ENCODE results near the gene C3orf85.
"Not testable (repeated sequence)": the region's sequence is repeated elsewhere in the genome, so short reads cannot be mapped to it uniquely, and the experiment has no call there.

Gene C3orf85

GRCh38 chr3:109122690-109123089, 13.8 kb upstream of the C3orf85 start:
- Histone ChIP-seq H3K9me3 (ENCODE audit: low read length) (no peaks in the 10 kb centered on the region), H3K27me3 (ENCODE audit: insufficient read depth, low read length) (no peaks in the 10 kb centered on the region), H3K4me1 (ENCODE audit: insufficient read depth, low read length) (peaks cover 14% of the 10 kb centered on the region), H2AFZ (ENCODE audit: low read depth, low read length) (no peak overlapping the region), H3K36me3 (ENCODE audit: insufficient read depth, low read length) (no peaks in the 10 kb centered on the region), H3K4me3 (ENCODE audit: low read length) (no peak overlapping the region)

GRCh38 chr3:109125902-109126301, 10.6 kb upstream of the C3orf85 start:
- no peaks in the 10 kb centered on the region for H3K36me3 ChIP-seq (ENCODE audit: insufficient read depth, low read length)
- peaks cover 14% of the 10 kb centered on the region for H3K4me1 ChIP-seq (ENCODE audit: insufficient read depth, low read length)
- no peaks in the 10 kb centered on the region for H3K27me3 ChIP-seq (ENCODE audit: insufficient read depth, low read length)
- no peak overlapping the region for H3K4me3 ChIP-seq (ENCODE audit: low read length)
- no peaks in the 10 kb centered on the region for H3K9me3 ChIP-seq (ENCODE audit: low read length)
- H2AFZ ChIP-seq (ENCODE audit: low read depth, low read length): no peak overlapping the region

DNA sequence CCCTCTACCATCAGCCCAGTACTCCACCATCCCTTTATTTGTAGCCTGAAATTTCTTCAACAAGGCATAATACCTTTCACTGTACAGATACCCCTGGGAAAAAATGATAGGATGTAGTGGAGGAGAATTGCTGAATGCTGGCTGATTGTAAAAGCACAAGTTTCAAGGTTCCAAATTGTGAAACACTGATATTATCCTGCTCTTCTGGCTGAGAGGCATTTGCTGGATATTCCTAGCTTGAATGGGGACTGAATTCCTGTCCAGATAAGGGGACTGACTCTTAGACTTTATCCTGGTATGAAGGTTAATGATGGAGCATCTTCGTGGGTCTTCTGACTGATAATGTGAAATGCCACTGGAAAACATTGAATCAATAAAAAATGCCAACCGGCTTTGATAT, 9.0 kb upstream of the C3orf85 start:
- no peak overlapping the region for H2AFZ ChIP-seq (ENCODE audit: low read depth, low read length)
- no peaks in the 10 kb centered on the region for H3K9me3 ChIP-seq (ENCODE audit: low read length)
- peaks cover 14% of the 10 kb centered on the region for H3K4me1 ChIP-seq (ENCODE audit: insufficient read depth, low read length)
- no peak overlapping the region for H3K4me3 ChIP-seq (ENCODE audit: low read length)
- no peaks in the 10 kb centered on the region for H3K36me3 ChIP-seq (ENCODE audit: insufficient read depth, low read length)
- H3K27me3 ChIP-seq (ENCODE audit: insufficient read depth, low read length): no peaks in the 10 kb centered on the region

- H3K27me3 ChIP-seq (ENCODE audit: insufficient read depth, low read length): no peaks in the 10 kb centered on the region
- H3K9me3 ChIP-seq (ENCODE audit: low read length): no peaks in the 10 kb centered on the region
- H3K36me3 ChIP-seq (ENCODE audit: insufficient read depth, low read length): no peaks in the 10 kb centered on the region
- H3K4me3 ChIP-seq (ENCODE audit: low read length): no peak overlapping the region
- H3K4me1 ChIP-seq (ENCODE audit: insufficient read depth, low read length): peaks cover under 1% of the 10 kb centered on the region
- H2AFZ ChIP-seq (ENCODE audit: low read depth, low read length): no peak overlapping the region
Measured at GRCh38 chr3:109131276-109131675, 5.2 kb upstream of the C3orf85 start.

DNA sequence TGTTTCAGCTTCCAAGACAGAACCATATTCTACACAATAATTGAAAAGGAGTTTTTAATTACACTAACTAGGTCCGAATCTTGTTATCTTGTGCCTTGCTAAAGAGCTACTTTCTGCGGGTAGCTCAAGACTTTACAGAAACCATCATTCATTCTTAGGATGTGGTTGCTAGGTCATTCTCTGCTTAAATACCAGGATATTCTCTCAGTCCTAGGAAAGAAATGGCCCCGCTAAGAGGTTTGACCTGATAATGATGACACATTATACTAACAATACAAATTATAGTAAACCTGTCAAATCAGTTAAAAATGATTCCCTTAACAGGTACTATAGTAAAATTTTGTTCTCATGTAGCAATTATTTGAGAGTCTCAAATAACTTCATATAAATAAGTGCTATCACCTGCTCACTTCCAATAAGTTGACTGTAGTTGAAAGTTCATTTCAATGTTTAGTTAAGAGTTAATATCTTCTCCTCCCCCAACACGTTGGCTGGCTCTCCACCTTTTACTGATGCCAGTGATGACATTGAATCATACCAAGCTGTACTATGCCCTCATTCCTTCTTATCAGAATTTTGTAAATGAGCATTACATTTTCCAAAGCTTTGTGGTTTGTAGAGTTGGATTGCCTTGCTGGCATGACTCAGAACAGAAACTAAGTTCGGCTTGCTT, 3.6 kb upstream of the C3orf85 start:
- no peaks in the 10 kb centered on the region for H3K36me3 ChIP-seq (ENCODE audit: insufficient read depth, low read length)
- no peak overlapping the region for H3K4me3 ChIP-seq (ENCODE audit: low read length)
- H3K9me3 ChIP-seq (ENCODE audit: low read length): no peaks in the 10 kb centered on the region
- H3K4me1 ChIP-seq (ENCODE audit: insufficient read depth, low read length): no peaks in the 10 kb centered on the region
- H2AFZ ChIP-seq (ENCODE audit: low read depth, low read length): no peak overlapping the region
- no peaks in the 10 kb centered on the region for H3K27me3 ChIP-seq (ENCODE audit: insufficient read depth, low read length)

DNA sequence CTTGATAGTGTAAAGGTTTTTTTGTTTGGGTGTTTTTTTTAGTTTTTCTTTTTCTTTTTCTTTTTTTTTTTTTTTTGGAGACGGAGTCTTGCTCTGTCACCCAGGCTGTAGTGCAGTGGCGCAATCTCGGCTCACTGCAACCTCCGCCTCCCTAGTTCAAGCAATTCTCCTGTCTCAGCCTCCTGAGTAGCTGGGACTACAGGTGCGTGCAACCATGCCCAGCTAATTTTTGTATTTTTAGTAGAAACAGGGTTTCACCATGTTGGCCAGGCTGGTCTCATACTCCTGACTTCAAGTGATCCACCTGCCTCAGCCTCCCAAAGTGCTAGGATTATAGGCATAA, 3.1 kb upstream of the C3orf85 start:
- H3K27me3 ChIP-seq (ENCODE audit: insufficient read depth, low read length); H3K4me1 ChIP-seq (ENCODE audit: insufficient read depth, low read length); H3K36me3 ChIP-seq (ENCODE audit: insufficient read depth, low read length); H2AFZ ChIP-seq (ENCODE audit: low read depth, low read length); H3K9me3 ChIP-seq (ENCODE audit: low read length); H3K4me3 ChIP-seq (ENCODE audit: low read length): not testable (repeated sequence)

- H3K9me3 ChIP-seq (ENCODE audit: low read length): no peaks in the 10 kb centered on the region
- no peak overlapping the region for H2AFZ ChIP-seq (ENCODE audit: low read depth, low read length)
- H3K4me3 ChIP-seq (ENCODE audit: low read length): no peak overlapping the region
- no peaks in the 10 kb centered on the region for H3K36me3 ChIP-seq (ENCODE audit: insufficient read depth, low read length)
- no peaks in the 10 kb centered on the region for H3K4me1 ChIP-seq (ENCODE audit: insufficient read depth, low read length)
- H3K27me3 ChIP-seq (ENCODE audit: insufficient read depth, low read length): no peaks in the 10 kb centered on the region
Measured at GRCh38 chr3:109137761-109138160, 1.2 kb downstream of the C3orf85 start.

DNA sequence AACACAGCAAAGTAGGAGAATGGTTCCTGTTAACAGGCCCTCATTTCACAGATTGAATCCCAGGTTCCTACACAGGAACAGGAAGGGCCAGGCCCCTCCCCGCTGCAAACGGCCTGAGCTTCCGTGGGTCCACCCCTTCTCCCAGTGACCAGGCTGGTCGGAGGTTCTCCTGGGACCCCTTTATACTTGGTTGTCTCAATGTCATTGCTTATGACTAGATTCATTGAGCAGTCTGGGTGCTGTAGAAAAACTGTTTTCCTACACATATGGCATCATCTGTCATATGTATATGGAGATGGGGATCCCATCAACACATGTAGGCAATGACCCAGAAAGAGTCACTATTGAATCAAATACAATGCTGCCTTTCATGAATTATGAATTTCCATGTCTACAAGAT, 3.8 kb downstream of the C3orf85 start:
- Histone ChIP-seq H3K4me1 (ENCODE audit: insufficient read depth, low read length) (no peaks in the 10 kb centered on the region), H3K4me3 (ENCODE audit: low read length) (no peak overlapping the region), H2AFZ (ENCODE audit: low read depth, low read length) (no peak overlapping the region), H3K27me3 (ENCODE audit: insufficient read depth, low read length) (no peaks in the 10 kb centered on the region), H3K36me3 (ENCODE audit: insufficient read depth, low read length) (no peaks in the 10 kb centered on the region), H3K9me3 (ENCODE audit: low read length) (no peaks in the 10 kb centered on the region)

- no peaks in the 10 kb centered on the region for H3K27me3 ChIP-seq (ENCODE audit: insufficient read depth, low read length)
- H3K36me3 ChIP-seq (ENCODE audit: insufficient read depth, low read length): no peaks in the 10 kb centered on the region
- no peak overlapping the region for H2AFZ ChIP-seq (ENCODE audit: low read depth, low read length)
- H3K4me1 ChIP-seq (ENCODE audit: insufficient read depth, low read length): no peaks in the 10 kb centered on the region
- H3K4me3 ChIP-seq (ENCODE audit: low read length): no peak overlapping the region
- H3K9me3 ChIP-seq (ENCODE audit: low read length): no peaks in the 10 kb centered on the region
Measured at GRCh38 chr3:109143646-109144045, 7.1 kb downstream of the C3orf85 start.

DNA sequence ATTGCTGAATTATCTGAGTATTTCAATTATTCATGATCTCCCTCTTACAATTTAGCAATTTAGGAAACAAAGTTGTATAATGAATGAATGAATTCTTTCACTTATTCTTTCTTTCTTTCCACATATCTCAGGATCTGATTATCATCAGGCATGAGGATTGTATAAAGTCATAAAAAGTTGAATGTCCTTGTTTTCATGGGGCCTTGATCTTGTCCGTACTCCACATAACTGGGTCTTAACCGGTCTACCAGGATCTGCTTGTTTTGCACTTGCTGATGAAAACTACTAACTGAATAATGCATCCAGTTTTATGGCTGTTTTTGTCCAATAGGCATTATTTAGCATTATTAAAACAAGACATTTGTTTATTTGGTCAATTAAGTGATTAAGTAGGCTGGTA, 12.6 kb downstream of the C3orf85 start:
- Histone ChIP-seq H3K4me3 (ENCODE audit: low read length) (no peak overlapping the region), H3K27me3 (ENCODE audit: insufficient read depth, low read length) (no peaks in the 10 kb centered on the region), H2AFZ (ENCODE audit: low read depth, low read length) (no peak overlapping the region), H3K36me3 (ENCODE audit: insufficient read depth, low read length) (no peaks in the 10 kb centered on the region), H3K4me1 (ENCODE audit: insufficient read depth, low read length) (no peaks in the 10 kb centered on the region), H3K9me3 (ENCODE audit: low read length) (no peaks in the 10 kb centered on the region)

DNA sequence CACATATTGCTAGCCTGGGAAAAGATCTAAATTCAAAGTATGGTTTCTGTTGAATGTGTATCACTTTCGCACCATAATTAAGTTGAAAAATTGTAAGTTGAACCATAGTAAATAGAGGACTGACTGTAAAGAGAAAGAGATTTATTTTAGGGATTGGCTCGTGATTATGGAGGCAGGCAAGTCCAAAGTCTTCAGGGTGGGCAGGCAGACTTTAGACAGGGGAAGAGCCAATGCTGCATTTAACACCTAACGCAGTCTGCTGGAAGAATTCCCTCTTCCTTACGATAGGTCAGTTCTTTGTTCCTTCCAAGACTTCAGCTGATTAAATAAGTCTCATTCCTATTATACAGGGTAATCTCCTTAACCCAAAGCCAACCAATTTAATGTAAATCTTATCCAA, 15.8 kb downstream of the C3orf85 start:
- no peaks in the 10 kb centered on the region for H3K36me3 ChIP-seq (ENCODE audit: insufficient read depth, low read length)
- H3K27me3 ChIP-seq (ENCODE audit: insufficient read depth, low read length): no peaks in the 10 kb centered on the region

GRCh38 chr3:109154979-109155378, 18.5 kb downstream of the C3orf85 start:
- H2AFZ ChIP-seq (ENCODE audit: low read depth, low read length): no peak overlapping the region
- H3K4me1 ChIP-seq (ENCODE audit: insufficient read depth, low read length): no peaks in the 10 kb centered on the region
- no peaks in the 10 kb centered on the region for H3K9me3 ChIP-seq (ENCODE audit: low read length)
- no peak overlapping the region for H3K4me3 ChIP-seq (ENCODE audit: low read length)
- H3K27me3 ChIP-seq (ENCODE audit: insufficient read depth, low read length): no peaks in the 10 kb centered on the region
- no peaks in the 10 kb centered on the region for H3K36me3 ChIP-seq (ENCODE audit: insufficient read depth, low read length)

More for the DNA sequence above, 15.8 kb downstream of the C3orf85 start:
- Histone ChIP-seq H3K9me3 (ENCODE audit: low read length) (no peaks in the 10 kb centered on the region), H2AFZ (ENCODE audit: low read depth, low read length) (no peak overlapping the region), H3K4me1 (ENCODE audit: insufficient read depth, low read length) (no peaks in the 10 kb centered on the region), H3K4me3 (ENCODE audit: low read length) (no peak overlapping the region)

- no peaks in the 10 kb centered on the region for H3K27me3 ChIP-seq (ENCODE audit: insufficient read depth, low read length)
- H3K36me3 ChIP-seq (ENCODE audit: insufficient read depth, low read length): no peaks in the 10 kb centered on the region
- H3K9me3 ChIP-seq (ENCODE audit: low read length): no peaks in the 10 kb centered on the region
- no peak overlapping the region for H3K4me3 ChIP-seq (ENCODE audit: low read length)
- H2AFZ ChIP-seq (ENCODE audit: low read depth, low read length): no peak overlapping the region
- no peaks in the 10 kb centered on the region for H3K4me1 ChIP-seq (ENCODE audit: insufficient read depth, low read length)
Measured at GRCh38 chr3:109155828-109156227, 19.3 kb downstream of the C3orf85 start.

DNA sequence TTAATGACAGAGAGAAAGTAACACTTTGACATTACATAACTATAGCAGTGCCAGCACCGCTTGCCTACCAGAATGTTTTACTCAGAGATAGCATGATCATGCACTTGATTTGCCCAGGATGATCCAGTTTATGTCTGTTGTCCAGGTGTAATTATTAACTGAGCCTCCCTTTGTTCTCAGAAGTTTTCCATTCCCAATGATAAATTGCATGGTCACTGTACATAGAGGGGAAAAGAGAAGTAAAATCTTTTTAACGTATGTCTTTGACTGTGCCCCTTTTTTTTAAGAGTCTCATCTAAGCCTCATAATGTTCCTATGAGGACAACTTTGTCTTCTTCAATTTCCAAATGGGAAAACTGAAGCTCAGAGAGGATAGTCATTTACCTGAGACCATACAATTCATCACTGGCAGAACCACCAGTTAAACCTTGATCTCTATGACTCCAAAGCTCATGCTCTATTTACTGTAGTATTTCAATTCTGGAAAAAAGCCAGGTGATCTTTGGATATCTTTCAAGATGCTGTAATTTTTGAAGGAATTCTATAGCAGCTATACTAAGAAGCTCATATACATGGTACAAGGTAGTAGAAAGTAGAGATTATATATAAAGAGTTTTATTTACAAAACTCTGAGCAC, 25.1 kb downstream of the C3orf85 start:
- Histone ChIP-seq H3K4me1 (ENCODE audit: insufficient read depth, low read length) (no peaks in the 10 kb centered on the region), H3K9me3 (ENCODE audit: low read length) (no peaks in the 10 kb centered on the region), H3K36me3 (ENCODE audit: insufficient read depth, low read length) (no peaks in the 10 kb centered on the region), H3K4me3 (ENCODE audit: low read length) (no peak overlapping the region), H3K27me3 (ENCODE audit: insufficient read depth, low read length) (no peaks in the 10 kb centered on the region), H2AFZ (ENCODE audit: low read depth, low read length) (no peak overlapping the region)
